Kidney glomerular epithelial cell (primary cell): ENCODE results near the gene CFD.
"Not testable (repeated sequence)": the region's sequence is repeated elsewhere in the genome, so short reads cannot be mapped to it uniquely, and the experiment has no call there.

ENCODE experiments used
- DNase-seq: peaks from one replicate; lab custom pipeline; 2025; lab: John Stamatoyannopoulos, UW

CFD gene

DNA sequence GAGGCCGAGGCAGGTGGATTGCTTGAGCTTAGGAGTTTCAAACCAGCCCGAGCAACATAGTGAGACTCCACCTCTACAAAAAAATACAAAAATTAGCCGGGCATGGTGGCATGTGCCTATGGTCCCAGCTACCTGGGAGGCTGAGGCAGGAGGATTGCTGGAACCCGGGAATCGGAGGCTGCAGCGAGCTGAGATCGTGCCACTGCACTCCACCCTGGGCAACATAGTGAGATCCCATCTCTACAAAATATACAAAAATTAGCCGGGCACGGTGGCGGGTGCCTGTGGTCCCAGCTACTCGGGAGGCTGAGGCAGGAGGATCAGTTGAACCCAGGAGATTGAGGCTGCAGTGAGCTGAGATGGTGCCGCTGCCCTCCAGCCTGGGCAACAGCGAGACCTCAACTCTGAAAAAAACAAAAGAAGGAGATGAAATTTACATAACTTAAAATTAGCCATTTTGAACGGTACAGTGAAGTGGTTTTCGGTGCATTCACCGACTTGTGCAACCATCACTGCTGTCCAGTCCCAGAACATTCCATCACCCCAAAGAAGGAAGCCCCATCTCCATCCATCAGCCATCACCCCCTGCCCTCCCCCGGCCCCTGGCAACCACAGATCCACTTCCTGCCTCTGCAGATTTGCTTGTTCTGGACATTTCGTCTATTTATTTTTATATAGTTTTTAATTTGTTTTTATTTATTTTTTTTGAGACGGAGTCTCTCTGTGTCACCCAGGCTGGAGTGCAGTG lies 33.4 kb upstream of the CFD start:
- no peak for DNase-seq

DNA sequence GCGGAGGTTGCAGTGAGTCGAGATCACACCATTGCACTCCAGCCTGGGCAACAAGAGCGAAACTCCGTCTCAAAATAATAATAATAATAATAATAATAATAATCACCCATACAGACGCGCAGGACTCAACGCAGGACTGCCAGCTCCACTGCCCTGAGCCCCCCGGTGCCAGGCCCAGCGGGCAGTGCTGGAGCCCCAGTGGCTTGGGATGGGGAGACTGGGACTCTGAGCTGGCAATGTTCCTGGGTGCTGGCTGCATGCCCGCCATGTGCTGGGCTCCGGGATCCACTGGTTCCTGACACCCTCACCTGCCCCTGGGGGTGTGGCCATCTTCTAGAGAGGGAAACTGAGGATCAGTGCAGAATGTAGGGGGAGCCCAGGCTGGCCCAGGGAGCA lies 32.2 kb upstream of the CFD start:
- no peak for DNase-seq

DNA sequence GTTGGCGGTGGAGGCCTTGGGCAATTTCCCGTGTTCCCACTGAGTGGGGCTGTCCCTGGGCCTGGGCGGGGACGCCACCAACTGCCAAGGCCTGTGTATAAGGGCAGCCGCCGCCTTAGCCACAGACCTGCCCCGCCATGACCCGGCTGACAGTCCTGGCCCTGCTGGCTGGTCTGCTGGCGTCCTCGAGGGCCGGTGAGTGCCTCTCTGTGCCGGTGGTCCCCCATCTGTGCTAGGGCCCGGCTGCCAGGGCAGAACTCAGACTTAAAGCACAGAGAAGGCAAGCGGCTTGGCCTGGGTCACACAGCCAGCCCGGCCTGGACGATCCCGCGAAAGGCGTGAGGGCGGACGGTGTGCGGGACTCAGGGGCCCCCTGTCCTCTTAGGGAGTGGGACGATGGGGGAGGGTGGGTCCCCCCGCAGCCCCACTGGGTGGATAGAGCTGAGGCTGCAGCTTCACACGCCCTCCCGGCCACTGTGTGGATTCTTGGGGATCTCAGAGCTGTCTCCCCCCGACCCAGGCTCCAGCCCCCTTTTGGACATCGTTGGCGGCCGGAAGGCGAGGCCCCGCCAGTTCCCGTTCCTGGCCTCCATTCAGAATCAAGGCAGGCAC lies 31.6 kb upstream of the CFD start, which contains the start of gene AZU1:
Gene AZU1 (plus strand): TSS at position 128 of the 612 bp plus-strand sequence. CDS start 10 bp downstream, at position 138.
- no peak for DNase-seq

DNA sequence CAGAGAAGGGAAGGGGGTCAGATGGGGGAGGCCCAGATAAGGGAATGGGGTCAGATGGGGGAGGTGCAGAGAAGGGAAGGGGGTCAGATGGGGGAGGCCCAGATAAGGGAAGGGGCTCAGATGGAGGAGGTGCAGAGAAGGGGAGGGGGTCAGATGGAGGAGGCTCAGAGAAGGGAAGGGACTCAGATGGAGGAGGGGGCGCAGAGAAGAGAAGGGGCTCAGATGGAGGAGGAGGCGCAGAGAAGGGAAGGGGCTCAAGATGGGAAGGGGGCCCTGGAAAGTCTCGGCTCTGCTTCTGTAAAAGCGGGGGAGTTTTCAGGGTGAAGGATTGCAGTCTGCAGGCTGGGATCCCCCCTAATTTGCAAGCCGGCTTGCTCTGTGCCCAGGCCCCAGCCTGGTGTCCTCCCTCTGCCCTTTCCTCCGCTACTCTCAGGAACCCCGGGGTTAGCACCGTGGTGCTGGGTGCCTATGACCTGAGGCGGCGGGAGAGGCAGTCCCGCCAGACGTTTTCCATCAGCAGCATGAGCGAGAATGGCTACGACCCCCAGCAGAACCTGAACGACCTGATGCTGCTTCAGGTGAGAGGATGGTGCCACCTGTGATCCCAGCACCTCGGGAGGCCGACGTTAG lies 30.2 kb upstream of the CFD start:
- DNase-seq: no peak

DNA sequence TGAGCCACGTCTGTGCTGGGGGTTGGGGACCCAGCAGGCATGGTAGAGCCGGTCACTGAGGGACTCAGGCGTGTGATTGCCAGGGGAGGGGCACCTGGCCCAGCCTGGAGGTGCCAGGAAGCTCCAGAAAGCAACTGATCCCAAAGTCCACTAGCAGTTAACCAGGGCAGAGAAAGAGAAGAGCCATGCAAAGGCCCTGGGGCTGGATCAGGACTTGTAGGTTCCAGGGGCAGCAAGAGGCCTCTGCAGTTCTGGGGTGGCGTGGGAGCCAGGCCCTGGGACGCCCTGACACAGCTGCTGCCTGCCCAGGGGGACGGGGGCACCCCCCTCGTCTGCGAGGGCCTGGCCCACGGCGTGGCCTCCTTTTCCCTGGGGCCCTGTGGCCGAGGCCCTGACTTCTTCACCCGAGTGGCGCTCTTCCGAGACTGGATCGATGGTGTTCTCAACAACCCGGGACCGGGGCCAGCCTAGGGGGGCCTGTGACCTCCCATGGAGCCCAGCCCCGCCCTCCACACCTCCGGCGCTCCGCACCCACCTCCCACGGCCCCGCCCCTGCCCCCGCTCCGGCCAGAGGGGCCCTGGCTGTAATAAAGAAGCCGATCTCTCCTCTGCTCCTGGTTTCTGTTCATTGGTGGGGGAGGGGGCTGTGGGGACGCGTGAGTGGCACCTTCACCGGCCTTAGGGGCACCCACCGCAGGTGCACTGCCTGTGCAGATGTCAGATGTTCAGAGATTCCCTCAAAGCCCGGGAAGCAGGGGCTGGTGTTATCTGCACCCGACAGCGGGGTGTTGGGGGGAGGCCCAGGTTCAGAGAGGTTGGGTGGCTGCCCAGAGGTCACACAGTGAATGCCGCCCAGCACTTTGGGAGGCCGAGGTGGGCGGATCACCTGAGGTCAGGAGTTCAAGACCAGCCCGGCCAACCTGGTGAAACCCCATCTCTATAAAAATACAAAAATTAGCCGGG lies 27.8 kb upstream of the CFD start:
- DNase-seq: no peak

DNA sequence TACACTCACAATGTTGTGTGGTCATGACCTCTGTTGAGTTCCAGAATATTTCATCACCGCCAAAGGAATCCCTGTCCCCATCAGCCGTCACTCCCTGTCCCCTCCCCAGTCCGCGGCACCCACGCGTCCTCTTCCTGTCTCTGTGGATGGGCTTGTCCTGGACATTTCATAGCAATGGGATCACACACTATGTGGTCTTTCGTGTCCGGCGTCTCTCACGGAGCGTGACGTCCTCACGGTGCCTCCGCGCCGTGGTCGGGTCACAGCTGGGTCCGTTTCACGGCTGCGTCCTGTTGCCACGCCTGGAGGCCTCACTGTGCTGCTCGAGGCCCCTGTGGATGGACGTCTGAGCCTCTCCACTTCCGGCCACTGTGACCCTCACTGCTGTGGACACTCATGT lies 25.2 kb upstream of the CFD start:
- no peak for DNase-seq

DNA sequence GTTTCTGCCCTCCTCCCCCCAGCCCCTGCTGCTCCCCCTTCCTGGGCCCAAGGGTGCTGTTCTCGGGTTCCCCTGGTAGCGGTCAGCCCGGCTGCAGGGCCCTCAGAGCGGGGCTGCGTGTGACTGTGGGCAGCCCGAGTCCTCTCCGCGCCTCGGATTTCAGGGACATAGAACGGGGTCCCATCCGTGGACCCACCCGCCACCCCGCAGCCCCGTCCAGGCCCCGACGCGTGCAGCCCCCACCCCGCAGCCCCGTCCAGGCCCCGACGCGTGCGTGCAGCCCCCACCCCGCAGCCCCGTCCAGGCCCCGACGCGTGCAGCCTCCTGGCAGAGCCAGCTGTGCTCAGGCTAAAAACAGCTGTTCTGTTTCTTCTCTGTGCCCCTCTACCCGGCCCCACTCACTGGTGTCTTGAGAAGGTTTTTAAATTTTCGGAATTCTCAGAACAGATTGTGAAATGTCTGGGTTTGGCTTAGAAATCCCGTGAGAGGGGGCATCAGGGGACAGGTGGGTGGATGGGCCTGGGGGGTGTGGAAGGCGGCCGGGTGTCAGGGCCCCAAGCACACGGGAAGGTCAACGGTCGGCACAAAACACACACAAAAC lies 24.2 kb upstream of the CFD start:
- DNase-seq: no peak

DNA sequence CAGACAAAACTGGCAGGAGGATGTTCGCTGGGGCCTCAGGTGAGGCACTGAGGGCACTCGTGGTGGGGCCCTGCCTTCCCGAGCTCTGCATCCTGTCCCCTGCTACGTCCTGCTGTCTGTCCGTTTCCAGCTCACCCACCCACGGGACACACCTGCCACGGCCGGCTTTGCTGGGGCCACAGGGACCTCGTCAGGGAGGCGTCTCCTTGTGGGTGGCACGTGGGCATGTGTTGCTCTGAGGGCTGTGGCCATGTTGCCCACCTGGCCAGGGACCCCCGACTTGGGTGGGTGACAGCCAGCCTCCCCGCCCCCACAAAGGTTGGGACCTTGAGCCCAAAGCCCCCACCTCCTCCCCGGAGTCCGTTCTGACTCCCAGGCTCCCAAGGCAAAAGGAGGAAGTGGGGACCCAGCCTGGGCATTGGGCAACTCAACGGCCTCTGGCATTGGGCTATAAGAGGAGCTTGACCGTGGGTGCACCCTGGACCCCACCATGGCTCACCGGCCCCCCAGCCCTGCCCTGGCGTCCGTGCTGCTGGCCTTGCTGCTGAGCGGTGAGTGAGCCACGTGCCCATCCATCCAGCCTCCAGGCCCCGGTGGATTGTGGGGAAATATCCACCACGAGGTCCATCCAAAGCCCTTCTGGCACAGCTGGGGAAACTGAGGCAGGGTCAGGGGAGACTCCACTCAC lies 18.8 kb upstream of the CFD start, which contains the start of gene PRTN3:
Gene PRTN3 (plus strand): TSS at position 481 of the 688 bp plus-strand sequence. CDS start 10 bp downstream, at position 491.
- DNase-seq: no peak

DNA sequence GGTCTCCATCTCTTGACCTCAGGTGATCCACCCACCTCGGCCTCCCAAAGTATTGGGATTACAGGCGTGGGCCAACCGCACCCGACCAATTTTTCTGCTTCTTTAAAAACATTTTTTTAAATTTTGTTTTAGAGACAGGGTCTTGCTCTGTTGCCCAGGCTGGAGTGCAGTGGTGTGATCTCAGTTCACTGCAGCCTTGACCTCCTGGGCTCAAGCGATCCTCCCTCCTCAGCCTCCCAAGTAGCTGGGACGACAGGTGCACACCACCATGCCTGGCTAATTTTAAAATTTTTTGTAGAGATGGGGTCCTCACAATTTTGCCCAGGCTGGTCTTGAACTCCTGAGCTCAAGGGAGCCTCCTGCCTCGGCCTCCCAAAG lies 16.7 kb upstream of the CFD start:
- DNase-seq: not testable (repeated sequence)

DNA sequence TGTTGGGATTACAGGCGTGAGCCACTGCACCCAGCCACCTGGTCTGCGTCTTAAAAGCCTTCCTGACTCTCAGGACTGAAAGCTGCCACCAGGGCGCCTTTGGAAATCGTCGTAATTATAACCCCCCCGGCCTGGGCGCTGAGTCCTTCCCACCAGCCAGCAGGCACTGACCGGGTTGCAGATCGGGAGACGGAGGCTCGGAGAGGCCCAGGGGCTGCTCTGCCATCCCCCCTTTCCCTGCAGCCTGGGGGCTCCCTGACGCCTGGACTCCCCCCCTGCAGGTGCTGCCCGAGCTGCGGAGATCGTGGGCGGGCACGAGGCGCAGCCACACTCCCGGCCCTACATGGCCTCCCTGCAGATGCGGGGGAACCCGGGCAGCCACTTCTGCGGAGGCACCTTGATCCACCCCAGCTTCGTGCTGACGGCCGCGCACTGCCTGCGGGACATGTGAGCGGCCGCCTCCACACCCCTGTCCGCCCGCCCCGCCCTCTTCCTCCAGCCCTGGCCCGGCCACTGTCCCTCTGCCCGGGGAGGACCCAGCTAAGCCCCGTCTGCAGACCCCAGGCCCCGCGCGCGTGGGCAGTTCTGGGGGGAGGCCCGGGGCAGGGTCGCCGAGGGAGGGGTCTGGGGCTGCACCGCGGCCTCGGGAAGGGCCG lies 16.2 kb upstream of the CFD start:
- no peak for DNase-seq

DNA sequence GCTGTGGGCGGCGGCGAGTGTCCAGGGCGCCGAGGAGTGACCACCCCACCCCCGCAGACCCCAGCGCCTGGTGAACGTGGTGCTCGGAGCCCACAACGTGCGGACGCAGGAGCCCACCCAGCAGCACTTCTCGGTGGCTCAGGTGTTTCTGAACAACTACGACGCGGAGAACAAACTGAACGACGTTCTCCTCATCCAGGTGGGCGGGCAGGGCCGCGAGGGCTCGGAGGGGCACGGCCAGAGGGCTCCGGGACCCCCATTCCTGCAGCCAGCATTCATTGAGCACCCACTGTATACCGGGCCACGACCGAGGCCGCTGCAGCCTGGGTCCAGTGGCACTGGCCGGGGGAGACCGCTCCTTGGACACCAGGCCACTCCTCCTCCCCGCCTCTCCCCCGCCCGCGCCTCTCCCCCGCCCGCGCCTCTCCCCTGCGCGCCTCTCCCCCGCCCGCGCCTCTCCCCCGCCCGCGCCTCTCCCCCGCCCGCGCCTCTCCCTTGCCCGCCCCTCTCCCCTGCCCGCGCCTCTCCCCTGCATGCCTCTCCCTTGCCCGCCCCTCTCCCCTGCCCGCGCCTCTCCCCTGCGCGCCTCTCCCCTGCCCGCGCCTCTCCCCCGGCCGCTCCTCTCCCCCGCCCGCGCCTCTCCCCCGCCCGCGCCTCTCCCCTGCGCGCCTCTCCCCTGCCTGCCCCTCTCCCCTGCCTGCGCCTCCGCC lies 15.5 kb upstream of the CFD start:
- no peak for DNase-seq

DNA sequence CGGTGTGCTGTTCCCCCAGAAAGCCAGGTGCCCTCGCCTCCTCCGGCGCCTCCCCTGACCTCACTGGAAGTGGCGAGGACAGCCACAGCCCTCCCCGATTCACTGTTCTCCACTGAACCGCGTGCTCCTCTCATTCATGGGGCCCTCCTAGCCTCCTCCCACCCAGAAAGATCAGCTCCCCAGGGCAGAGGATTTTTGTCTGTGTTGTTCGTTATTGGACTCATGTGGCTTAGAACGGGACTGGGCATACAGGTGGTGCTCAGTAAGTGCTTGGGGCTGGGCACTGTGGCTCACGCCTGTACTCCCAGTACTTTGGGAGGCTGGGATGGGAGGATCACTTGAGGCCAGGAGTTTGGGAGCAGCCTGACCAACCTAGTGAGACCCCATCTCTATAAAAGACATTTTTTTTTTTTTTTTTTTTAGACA lies 14.9 kb upstream of the CFD start:
- DNase-seq: no peak

DNA sequence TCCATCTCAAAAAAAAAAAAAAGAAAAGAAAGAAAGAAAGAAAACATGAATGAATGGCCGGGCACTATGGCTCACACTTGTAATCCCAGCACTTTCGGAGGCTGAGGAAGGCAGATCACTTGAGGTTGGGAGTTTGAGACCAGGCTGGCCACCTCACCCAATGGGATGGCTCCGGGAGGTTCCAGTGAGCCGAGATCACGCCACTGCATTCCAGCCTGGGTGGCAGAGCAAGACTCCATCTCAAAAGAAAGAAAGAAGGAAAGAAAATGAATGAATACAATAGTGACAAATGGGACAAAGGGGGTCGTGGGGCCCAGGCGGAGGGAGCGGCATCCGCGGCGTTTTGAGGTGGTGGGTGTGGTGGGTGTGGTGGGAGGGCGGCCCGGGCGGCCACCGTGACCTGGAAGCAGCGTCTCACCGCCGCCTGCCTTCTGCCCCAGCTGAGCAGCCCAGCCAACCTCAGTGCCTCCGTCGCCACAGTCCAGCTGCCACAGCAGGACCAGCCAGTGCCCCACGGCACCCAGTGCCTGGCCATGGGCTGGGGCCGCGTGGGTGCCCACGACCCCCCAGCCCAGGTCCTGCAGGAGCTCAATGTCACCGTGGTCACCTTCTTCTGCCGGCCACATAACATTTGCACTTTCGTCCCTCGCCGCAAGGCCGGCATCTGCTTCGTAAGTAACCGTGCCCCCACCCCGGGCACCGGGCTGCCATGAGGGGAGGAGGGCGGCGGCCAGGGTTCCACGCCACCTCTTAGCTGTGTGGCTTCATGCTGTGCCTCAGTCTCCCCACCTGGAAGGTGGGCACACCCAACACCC lies 13.6 kb upstream of the CFD start:
- DNase-seq: no peak

DNA sequence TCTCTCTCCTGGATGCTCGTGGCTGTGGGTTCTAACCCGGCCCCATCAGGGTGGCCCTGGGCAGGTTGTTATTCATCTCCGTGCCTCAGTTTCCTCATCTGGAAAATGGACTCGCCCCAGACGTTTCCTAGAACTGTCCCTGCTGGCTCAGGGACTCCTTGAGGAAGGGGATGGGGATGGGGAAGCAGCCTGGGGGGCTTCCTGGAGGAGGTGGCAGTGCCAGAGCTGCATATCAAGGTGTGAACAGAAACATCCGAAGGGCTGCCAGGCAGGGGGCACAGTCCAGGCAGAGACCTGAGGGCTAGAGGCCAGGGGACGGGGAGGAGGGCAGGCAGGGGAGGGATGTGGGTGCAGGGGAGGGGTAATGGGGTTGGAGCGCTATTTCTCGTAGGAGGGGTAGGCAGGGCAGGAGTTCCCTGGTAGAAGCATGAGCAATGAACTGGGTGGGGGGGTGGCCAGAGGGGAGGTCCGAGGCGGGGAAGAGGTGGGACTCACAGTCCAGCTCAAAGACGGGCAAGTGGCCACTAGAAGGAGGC lies 11.0 kb upstream of the CFD start:
- DNase-seq: no peak

DNA sequence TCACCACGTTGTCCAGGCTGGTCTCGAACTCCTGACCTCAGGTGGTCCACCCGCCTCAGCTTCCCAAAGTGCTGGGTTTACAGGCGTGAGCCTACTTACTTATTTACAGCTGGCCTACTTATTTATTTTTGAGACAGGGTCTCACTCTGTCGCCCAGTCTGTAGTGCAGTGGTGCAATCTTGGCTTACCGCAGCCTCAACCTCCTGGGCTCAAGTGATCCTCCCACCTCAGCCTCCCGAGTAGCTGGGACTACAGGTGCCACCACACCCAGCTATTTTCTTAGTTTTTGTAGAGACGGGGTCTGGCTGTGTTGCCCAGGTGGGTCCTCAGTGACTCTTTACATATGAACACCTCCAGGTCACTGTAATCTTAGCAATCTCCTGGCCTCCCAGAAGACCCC lies 10.3 kb upstream of the CFD start:
- not testable (repeated sequence) for DNase-seq

DNA sequence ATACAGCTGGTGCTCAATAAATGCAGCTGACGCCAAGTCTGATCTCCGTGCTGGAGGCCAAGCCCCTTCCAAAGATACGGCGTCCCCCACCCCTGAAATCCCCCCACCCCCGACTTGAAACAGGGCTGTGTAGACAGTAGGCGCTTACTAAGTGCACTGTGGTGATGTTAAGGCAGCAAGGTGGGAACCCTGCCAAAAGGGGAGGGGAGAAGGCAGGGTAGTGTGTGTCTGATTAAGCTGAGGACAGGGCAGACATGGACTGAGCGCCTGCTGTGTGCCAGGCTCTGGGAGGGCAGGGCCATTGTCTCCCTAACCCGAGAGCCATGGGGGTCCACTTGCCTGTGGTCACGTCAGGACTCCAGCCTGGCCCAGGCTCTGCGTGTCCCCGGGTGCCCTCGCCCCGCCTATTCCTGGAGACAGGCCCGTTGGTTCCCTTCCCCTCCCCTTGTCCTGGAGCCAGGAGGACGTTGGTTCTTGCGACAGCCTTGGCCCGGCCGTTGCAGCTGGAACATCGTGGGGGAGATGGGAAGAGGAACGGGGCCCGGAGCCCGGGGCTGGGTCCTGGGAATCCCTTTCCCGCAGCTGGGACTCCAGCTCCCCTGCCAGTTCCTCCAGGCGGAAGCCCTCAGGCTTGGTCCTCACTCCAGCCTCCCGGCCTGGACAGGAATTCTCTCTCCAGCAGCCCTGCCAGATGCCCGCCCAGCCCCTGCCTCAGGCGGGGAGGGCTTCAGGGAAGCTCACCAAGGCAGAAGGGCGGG lies 9.1 kb upstream of the CFD start:
- DNase-seq: no peak

DNA sequence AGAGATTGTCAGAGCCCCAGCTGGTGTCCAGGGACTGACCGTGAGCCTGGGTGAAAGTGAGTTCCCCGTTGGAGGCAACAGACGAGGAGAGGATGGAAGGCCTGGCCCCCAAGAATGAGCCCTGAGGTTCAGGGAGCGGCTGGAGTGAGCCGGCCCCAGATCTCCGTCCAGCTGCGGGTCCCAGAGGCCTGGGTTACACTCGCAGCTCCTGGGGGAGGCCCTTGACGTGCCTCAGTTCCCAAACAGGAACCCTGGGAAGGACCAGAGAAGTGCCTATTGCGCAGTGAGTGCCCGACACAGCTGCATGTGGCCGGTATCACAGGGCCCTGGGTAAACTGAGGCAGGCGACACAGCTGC lies 8.5 kb upstream of the CFD start:
- no peak for DNase-seq
